Measurements from ENCODE around the gene MYCL. TPM values are rescaled to one million over a fixed set of nuclear protein-coding genes. Genes with fewer than 3 reads are reported as not detected.

Gene MYCL
- total RNA-seq, 2 donors from 2014 or later = 0.14 to 0.72 TPM

DNA sequence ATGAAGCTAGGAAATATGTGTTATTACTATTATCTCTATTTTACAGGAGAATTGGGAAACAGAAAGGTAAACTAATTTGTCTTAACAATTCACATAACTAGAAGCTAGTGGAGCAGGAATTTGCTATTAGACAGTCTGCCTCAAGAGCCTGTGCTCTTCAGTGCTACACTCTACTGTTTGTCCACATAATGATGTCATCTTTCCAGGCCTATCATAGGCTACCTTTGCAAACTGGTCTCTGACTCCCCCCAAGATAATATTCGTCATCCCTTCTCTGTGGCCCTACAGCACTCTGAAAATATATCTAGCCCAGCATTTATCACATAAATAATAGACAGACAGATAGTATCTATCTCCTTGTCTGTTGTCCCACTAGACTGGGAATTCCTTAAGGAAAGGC is 52.5 kb downstream of the MYCL start:
- no peak overlapping the region for H3K27ac Mint-ChIP-seq
- no peak for DNase-seq (ENCODE audit: low spot score in 2 of 2)
- H3K36me3 Mint-ChIP-seq = peaks cover 5 to 36% of the 10 kb centered on the region in 2 donors
- H3K9me3 Mint-ChIP-seq = no peaks in the 10 kb centered on the region
- no peak for ATAC-seq

DNA sequence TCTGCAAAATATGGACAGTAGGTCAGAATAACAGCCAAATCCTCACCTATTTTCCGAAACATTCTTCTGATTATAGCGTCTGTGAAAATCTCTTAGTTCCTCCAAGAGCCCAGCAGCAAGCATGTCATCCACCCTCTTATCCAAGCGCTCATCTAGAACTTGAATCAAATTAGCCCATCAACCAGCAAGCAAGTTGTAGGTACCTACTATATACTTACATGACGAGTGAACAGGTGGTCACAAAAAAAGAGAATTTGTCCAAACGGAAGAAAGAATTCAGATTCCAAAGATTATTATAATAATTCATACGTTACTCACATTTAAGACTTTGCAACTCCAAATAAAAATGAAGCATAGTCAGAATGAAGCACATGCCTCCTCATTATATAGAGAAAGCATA is 53.8 kb downstream of the MYCL start:
- peaks cover 10 to 38% of the 10 kb centered on the region in 2 donors for H3K36me3 Mint-ChIP-seq
- DNase-seq (ENCODE audit: low spot score in 2 of 2) = no peak
- no peak for ATAC-seq
- no peaks in the 10 kb centered on the region for H3K9me3 Mint-ChIP-seq
- peak overlapping the region; percentile 30 to 61 for H3K27ac Mint-ChIP-seq

DNA sequence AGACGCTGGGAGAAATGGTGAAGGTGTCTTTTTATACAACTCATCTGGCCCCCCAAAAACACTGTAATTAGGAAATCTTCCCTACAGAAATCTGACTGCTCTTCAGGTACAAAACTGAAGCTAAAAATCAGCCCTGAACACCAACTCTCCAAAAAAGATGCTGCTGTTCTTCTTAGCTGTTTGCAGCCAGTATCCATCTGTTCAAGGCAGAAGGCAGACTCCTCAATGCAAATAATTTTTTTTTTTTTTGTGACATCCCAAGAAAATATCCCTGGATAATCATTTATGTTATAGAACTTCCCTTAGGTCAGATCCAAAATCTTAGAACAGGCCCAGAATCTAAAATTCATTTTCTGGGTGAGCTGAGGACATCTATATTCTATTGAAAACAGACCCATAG is 54.9 kb downstream of the MYCL start:
- peaks cover 12 to 42% of the 10 kb centered on the region in 2 donors for H3K36me3 Mint-ChIP-seq
- no peaks in the 10 kb centered on the region for H3K9me3 Mint-ChIP-seq
- H3K27ac Mint-ChIP-seq = peak overlapping the region; percentile 61 to 66
- no peak for DNase-seq (ENCODE audit: low spot score in 2 of 2)
- ATAC-seq = no peak

DNA sequence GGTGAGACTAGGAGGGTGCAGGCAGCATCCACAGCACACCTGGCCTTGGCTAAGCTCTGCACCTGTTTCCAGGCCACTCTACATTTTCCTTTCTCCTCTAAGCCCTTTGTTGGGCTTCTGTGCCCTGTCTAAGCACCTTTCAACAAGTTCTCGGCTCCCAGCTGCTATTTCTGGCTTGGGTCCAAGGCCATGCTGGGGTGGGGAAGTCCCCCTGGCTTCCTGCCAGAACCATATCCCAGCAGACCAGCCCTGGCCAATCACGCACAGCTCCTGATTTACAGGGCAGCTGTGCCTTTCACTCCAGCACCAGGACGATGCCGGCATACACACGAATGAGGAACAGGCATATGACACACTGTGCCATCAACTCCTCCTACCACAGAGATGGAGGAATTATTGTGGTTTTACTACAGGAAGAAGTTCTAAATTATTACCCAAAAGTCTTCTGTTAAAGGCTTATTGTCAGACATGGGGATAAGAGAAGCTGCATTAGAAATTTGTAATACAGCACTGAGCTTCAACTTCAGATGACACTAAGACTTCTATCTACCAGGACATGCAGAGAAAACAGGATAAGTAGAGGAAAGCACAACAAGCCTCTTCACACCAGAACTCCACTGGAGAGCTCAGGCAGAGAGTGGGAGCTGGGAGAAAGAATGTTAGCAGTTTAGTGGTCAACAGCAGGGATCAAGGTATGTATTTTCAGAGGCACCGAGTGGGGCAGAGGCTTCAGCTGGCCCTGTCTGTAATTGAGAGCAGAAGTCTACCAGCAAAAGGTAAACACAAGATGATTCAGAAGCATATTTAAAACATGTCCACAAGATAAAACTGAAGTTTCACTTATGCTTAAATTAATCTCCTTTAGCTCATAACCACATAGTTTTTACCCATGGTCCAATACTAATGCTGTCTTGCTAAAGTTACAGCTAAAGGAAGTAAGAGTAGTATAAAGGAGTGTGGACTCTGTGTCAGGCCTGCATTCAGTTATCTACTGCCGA is 55.8 kb downstream of the MYCL start:
- Mint-ChIP-seq H3K27ac (peak overlapping the region; percentile 70 to 79), H3K36me3 (peaks cover 19 to 50% of the 10 kb centered on the region in 2 donors), H3K9me3 (no peaks in the 10 kb centered on the region)
- peak; percentile 89 to 97 for ATAC-seq
- DNase-seq (ENCODE audit: low spot score in 2 of 2) = peak; percentile 72 to 81

Other genes starting within 250 kb of the MYCL start
- under 1 TPM in 1 of 2 donors, not detected in 1; 0.97 TPM for gene NT5C1A, start 229.8 kb downstream of the MYCL start, total RNA-seq
- 1 to 10 TPM in 1 of 2 donors, under 1 TPM in 1; 0.18 to 4.3 TPM for gene HPCAL4, start 210.5 kb downstream of the MYCL start, total RNA-seq
- gene PPIE, start 163.0 kb downstream of the MYCL start, total RNA-seq = 10 to 100 TPM; 70.6 to 79.5 TPM
- 1 to 10 TPM; 1.2 to 2.9 TPM for gene OXCT2, start 130.6 kb downstream of the MYCL start, total RNA-seq
- under 1 TPM; 0.11 to 0.84 TPM for gene BMP8B, start 113.1 kb downstream of the MYCL start, total RNA-seq
- gene TRIT1, start 18.4 kb downstream of the MYCL start, total RNA-seq = 10 to 100 TPM; 14.5 to 45.1 TPM
- 1 to 10 TPM; 2.6 to 7.1 TPM for gene MFSD2A, start 53.2 kb upstream of the MYCL start, total RNA-seq
- gene CAP1, start 138.8 kb upstream of the MYCL start, total RNA-seq = 100 to 1,000 TPM; 578 to 634 TPM
- gene PPT1, start 195.3 kb upstream of the MYCL start, total RNA-seq = 10 to 100 TPM; 81.8 to 84.1 TPM